SK-N-SH (cell line): ENCODE results near the gene PAGE2.
"Not testable (repeated sequence)": the region's sequence is repeated elsewhere in the genome, so short reads cannot be mapped to it uniquely, and the experiment has no call there.

Experiments used
- ELF1 ChIP-seq: IDR thresholded peaks from 2 replicates; pipeline ENCODE4 v1.4.0; 2012
- EP300 ChIP-seq, 2 experiments: IDR thresholded peaks; 2 replicates each; pipeline versions ENCODE4 v1.4.0 to v1.6.1; 2012; ENCODE audit warnings: borderline replicate concordance in 1 of 2, low read depth in 1 of 2, low read length in 1 of 2
- GABPA ChIP-seq: IDR thresholded peaks from 2 replicates; pipeline ENCODE4 v1.4.0; 2012; ENCODE audit warnings: low read depth, mild to moderate bottlenecking
- GATA2 ChIP-seq: sonication (generic); formaldehyde crosslinking; IDR thresholded peaks from 2 replicates; pipeline ENCODE4 v1.5.0; 2020; ENCODE audit warnings: mild to moderate bottlenecking, missing genetic modification reagents
- MXI1 ChIP-seq: IDR thresholded peaks from 2 replicates; pipeline ENCODE4 v1.6.1; 2012; ENCODE audit warnings: mild to moderate bottlenecking, low read depth, low read length, improper control_type of control experiment
- POLR2AphosphoS5 ChIP-seq: IDR thresholded peaks from 2 replicates; pipeline ENCODE4 v1.6.1; 2012; ENCODE audit warnings: low read depth, low read length
- RCOR1 ChIP-seq: fragments of 150-350 bp; IDR thresholded peaks from 2 replicates; pipeline ENCODE4 v1.6.1; 2017; ENCODE audit warnings: antibody characterized with exemption, low read length
- TF ChIP-seq, protein P1 (sequence below): fragments of 200-600 bp; sonication (generic); IDR thresholded peaks from 2 replicates; pipeline ENCODE4 v1.6.1; 2017; ENCODE audit warnings: antibody characterized with exemption, mild to moderate bottlenecking, moderate library complexity
- TF ChIP-seq, protein P2 (sequence below): fragments of 150-350 bp; IDR thresholded peaks from 2 replicates; pipeline ENCODE4 v1.6.1; 2017; ENCODE audit warnings: antibody characterized with exemption, low read length, low read depth, borderline replicate concordance
- TF ChIP-seq, protein P3 (sequence below): IDR thresholded peaks from 2 replicates; pipeline ENCODE4 v1.6.1; 2012; ENCODE audit warnings: mild to moderate bottlenecking, low read depth, low read length, moderate library complexity
- TF ChIP-seq, protein P4 (sequence below): fragments of 150-350 bp; IDR thresholded peaks from 2 replicates; pipeline ENCODE4 v1.6.1; 2016; ENCODE audit warnings: mild to moderate bottlenecking, low read depth, low read length

DNA sequence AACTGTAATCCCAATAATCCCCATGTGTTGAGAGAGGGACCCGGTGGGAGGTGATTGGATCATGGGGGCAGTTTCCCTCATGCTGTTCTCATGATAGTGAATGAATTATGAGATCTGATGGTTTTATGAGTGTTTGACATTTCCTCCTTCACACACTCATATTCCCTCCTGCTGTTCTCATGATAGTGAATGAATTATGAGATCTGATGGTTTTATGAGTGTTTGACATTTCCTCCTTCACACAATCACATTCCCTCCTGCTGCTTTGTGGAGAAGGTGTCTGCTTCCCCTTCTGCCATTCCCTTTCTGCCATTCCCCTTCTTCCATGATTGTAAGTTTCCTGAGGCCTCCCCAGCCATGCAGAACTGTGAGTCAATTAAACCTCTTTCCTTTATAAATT lies 52.0 kb downstream of the PAGE2 start:
- TF ChIP-seq GABPA; POLR2AphosphoS5; GATA2; RCOR1; MXI1; EP300 (IDR thresholded peaks at IDR 0.05; ENCODE audit: borderline replicate concordance in 1 of 2, low read depth in 1 of 2, low read length in 1 of 2); ELF1: not testable (repeated sequence)
- TF ChIP-seq, protein P1, sequence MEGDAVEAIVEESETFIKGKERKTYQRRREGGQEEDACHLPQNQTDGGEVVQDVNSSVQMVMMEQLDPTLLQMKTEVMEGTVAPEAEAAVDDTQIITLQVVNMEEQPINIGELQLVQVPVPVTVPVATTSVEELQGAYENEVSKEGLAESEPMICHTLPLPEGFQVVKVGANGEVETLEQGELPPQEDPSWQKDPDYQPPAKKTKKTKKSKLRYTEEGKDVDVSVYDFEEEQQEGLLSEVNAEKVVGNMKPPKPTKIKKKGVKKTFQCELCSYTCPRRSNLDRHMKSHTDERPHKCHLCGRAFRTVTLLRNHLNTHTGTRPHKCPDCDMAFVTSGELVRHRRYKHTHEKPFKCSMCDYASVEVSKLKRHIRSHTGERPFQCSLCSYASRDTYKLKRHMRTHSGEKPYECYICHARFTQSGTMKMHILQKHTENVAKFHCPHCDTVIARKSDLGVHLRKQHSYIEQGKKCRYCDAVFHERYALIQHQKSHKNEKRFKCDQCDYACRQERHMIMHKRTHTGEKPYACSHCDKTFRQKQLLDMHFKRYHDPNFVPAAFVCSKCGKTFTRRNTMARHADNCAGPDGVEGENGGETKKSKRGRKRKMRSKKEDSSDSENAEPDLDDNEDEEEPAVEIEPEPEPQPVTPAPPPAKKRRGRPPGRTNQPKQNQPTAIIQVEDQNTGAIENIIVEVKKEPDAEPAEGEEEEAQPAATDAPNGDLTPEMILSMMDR: not testable (repeated sequence)
- TF ChIP-seq, protein P2, sequence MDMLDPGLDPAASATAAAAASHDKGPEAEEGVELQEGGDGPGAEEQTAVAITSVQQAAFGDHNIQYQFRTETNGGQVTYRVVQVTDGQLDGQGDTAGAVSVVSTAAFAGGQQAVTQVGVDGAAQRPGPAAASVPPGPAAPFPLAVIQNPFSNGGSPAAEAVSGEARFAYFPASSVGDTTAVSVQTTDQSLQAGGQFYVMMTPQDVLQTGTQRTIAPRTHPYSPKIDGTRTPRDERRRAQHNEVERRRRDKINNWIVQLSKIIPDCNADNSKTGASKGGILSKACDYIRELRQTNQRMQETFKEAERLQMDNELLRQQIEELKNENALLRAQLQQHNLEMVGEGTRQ: not testable (repeated sequence)
- TF ChIP-seq, protein P3, sequence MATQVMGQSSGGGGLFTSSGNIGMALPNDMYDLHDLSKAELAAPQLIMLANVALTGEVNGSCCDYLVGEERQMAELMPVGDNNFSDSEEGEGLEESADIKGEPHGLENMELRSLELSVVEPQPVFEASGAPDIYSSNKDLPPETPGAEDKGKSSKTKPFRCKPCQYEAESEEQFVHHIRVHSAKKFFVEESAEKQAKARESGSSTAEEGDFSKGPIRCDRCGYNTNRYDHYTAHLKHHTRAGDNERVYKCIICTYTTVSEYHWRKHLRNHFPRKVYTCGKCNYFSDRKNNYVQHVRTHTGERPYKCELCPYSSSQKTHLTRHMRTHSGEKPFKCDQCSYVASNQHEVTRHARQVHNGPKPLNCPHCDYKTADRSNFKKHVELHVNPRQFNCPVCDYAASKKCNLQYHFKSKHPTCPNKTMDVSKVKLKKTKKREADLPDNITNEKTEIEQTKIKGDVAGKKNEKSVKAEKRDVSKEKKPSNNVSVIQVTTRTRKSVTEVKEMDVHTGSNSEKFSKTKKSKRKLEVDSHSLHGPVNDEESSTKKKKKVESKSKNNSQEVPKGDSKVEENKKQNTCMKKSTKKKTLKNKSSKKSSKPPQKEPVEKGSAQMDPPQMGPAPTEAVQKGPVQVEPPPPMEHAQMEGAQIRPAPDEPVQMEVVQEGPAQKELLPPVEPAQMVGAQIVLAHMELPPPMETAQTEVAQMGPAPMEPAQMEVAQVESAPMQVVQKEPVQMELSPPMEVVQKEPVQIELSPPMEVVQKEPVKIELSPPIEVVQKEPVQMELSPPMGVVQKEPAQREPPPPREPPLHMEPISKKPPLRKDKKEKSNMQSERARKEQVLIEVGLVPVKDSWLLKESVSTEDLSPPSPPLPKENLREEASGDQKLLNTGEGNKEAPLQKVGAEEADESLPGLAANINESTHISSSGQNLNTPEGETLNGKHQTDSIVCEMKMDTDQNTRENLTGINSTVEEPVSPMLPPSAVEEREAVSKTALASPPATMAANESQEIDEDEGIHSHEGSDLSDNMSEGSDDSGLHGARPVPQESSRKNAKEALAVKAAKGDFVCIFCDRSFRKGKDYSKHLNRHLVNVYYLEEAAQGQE: not testable (repeated sequence)
- TF ChIP-seq, protein P4, sequence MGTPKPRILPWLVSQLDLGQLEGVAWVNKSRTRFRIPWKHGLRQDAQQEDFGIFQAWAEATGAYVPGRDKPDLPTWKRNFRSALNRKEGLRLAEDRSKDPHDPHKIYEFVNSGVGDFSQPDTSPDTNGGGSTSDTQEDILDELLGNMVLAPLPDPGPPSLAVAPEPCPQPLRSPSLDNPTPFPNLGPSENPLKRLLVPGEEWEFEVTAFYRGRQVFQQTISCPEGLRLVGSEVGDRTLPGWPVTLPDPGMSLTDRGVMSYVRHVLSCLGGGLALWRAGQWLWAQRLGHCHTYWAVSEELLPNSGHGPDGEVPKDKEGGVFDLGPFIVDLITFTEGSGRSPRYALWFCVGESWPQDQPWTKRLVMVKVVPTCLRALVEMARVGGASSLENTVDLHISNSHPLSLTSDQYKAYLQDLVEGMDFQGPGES: not testable (repeated sequence)
